K562 (cell line): Measurements from ENCODE around the gene NEUROG3. TPM values are rescaled to one million over a fixed set of nuclear protein-coding genes. Genes with fewer than 3 reads are reported as not detected.

Experiments used
- ATAC-seq: fragments of 200-7000 bp; cut with Tn5 transposase; 3 replicates; pipeline ENCODE4 v1.9.1; 2020; ENCODE audit warnings: moderate library complexity
- BruUV-seq: library from RNA; stranded (reverse); fragments of 400-500 nt; replicated peaks from 2 replicates; lab custom pipeline; 2021; lab: Mats Ljungman, UMichigan
- CTCF ChIA-PET: fragments of 300-600 bp; formaldehyde crosslinking; extraction: SDS; loops from one replicate; lab custom pipeline; 2021; ENCODE audit warnings: low intra/inter-chr PET ratio; lab: Yijun Ruan, JAX
- POLR2A ChIA-PET: fragments of 300-600, 350-650 bp; sonication (Branson Sonifier 250); formaldehyde crosslinking; extraction: SDS; loops from one replicate; lab custom pipeline; 2021; ENCODE audit warnings: antibody characterized with exemption, inconsistent platforms; lab: Yijun Ruan, JAX
- DNase-seq, 4 experiments: peaks; one replicate each; pipeline versions ENCODE4 v3.0.0 to v3.0.0-alpha.2; 2011 to 2018; ENCODE audit warnings: low spot score in 3 of 4, mixed read lengths in 3 of 4; ENCODE audit errors: extremely low read depth in 1 of 4
- FAIRE-seq: peaks from 2 replicates; lab custom pipeline; 2011; peaks lifted over from hg19 to GRCh38; lab: Jason Lieb, UNC
- H2AFZ ChIP-seq: 2 replicates; pipeline ENCODE4 v1.6.0; 2011; ENCODE audit warnings: low read depth, low read length, control low read depth, inconsistent platforms
- H3K27ac ChIP-seq: fragments of 200-600 bp; 3 replicates; pipeline ENCODE4 v1.8.0; 2011; ENCODE audit warnings: low read depth, mild to moderate bottlenecking, control low read depth, inconsistent platforms, low read length, moderate library complexity, mixed read lengths; ENCODE audit errors: extremely low read depth
- H3K27me3 ChIP-seq, 2 experiments: fragments of 300-600 bp in 1 of 2; 2 replicates in 1 of 2; 3 replicates in 1 of 2; pipeline versions ENCODE4 v1.6.0 to v1.8.0; 2011; ENCODE audit warnings: inconsistent platforms in 2 of 2, low read length in 2 of 2, mild to moderate bottlenecking in 1 of 2, mixed read lengths in 1 of 2, moderate library complexity in 1 of 2; ENCODE audit not compliant: control insufficient read depth in 2 of 2, insufficient read depth in 2 of 2
- H3K36me3 ChIP-seq: fragments of 300-600 bp; 3 replicates; pipeline ENCODE4 v1.8.0; 2011; ENCODE audit warnings: mild to moderate bottlenecking, low read length, inconsistent platforms; ENCODE audit not compliant: control insufficient read depth, insufficient read depth
- H3K4me1 ChIP-seq, 2 experiments: fragments of 200-600 bp in 1 of 2; replicated peaks in 1 of 2; 2 replicates in 1 of 2; 3 replicates in 1 of 2; pipeline versions ENCODE4 v1.5.1 to v1.8.0; 2011; ENCODE audit warnings: inconsistent platforms in 2 of 2, low read length in 2 of 2, mild to moderate bottlenecking in 1 of 2, mixed read lengths in 1 of 2, moderate library complexity in 1 of 2; ENCODE audit not compliant: control insufficient read depth in 2 of 2, insufficient read depth in 2 of 2
- H3K4me2 ChIP-seq: 2 replicates; pipeline ENCODE4 v1.6.1; 2011; ENCODE audit warnings: low read length, control low read depth, inconsistent platforms, mixed read lengths; ENCODE audit not compliant: insufficient read depth
- H3K4me3 ChIP-seq: fragments of 200-600 bp; sonication (generic), shearing (Covaris generic); 2 replicates; pipeline ENCODE4 v1.5.1; 2016; ENCODE audit warnings: control low read depth, inconsistent platforms
- H3K79me2 ChIP-seq: fragments of 200-600 bp; 3 replicates; pipeline ENCODE4 v1.8.0; 2011; ENCODE audit warnings: low read length, inconsistent platforms; ENCODE audit not compliant: control insufficient read depth, insufficient read depth
- H3K9ac ChIP-seq, 2 experiments: 2 replicates each; pipeline versions ENCODE4 v1.6.0 to v1.6.1; 2011; ENCODE audit warnings: low read depth in 2 of 2, low read length in 2 of 2, control low read depth in 1 of 2, inconsistent platforms in 1 of 2, mild to moderate bottlenecking in 1 of 2, mixed read lengths in 1 of 2; ENCODE audit not compliant: insufficient read depth in 1 of 2
- H3K9me1 ChIP-seq: one replicate; pipeline ENCODE4 v1.6.0; 2011; ENCODE audit warnings: inconsistent platforms, mild to moderate bottlenecking, low read length, moderate library complexity; ENCODE audit not compliant: control insufficient read depth, insufficient read depth
- H3K9me3 ChIP-seq: replicated peaks from 2 replicates; pipeline ENCODE4 v1.5.1; 2011; ENCODE audit warnings: low read depth, low read length, inconsistent platforms; ENCODE audit not compliant: control insufficient read depth, insufficient read depth
- H4K20me1 ChIP-seq: replicated peaks from 2 replicates; pipeline ENCODE4 v1.6.1; 2011; ENCODE audit warnings: low read length, inconsistent platforms, mixed read lengths; ENCODE audit not compliant: control insufficient read depth, insufficient read depth
- FOXP4 ChIP-seq: sonication (generic); formaldehyde crosslinking; IDR thresholded peaks from 2 replicates; pipeline ENCODE4 v1.8.0; 2022; ENCODE audit warnings: mild to moderate bottlenecking, missing genetic modification reagents, borderline replicate concordance
- RBM25 ChIP-seq: fragments of 200-400 bp; formaldehyde crosslinking; IDR thresholded peaks from 2 replicates; pipeline ENCODE4 v1.6.1; 2018; ENCODE audit warnings: low read length, low read depth, moderate library complexity; ENCODE audit not compliant: severe bottlenecking
- SNIP1 ChIP-seq: fragments of 450-650 bp; IDR thresholded peaks from 2 replicates; pipeline ENCODE4 v1.7.1; 2017; ENCODE audit warnings: low read depth, mild to moderate bottlenecking
- ZFP36 ChIP-seq: fragments of 150-350 bp; IDR thresholded peaks from 2 replicates; pipeline ENCODE4 v1.6.1; 2018; ENCODE audit warnings: low read length, low read depth; ENCODE audit not compliant: partially characterized antibody
- ZNF561 ChIP-seq: fragments of 450-650 bp; formaldehyde crosslinking; conservative IDR thresholded peaks from 2 replicates; pipeline ENCODE4 v1.4.0; 2020; ENCODE audit warnings: mild to moderate bottlenecking, moderate library complexity
- WGBS: fragments of 100-300 bp; shearing (Covaris generic); methylation state at CpG from one replicate; pipeline ENCODE4 v1.1.6; 2016; ENCODE audit warnings: low coverage, mixed read lengths; ENCODE audit not compliant: insufficient coverage; ENCODE audit errors: missing lambda C conversion rate; 5-methylcytosine and 5-hydroxymethylcytosine counted together
- in situ Hi-C: fragments of 300-500 bp; cut with MboI; formaldehyde crosslinking; loops from 4 replicates; pipeline ENCODE4 v1.15.0; 2018; ENCODE audit warnings: inconsistent platforms, mixed read lengths
- intact Hi-C: fragments of 100-400 bp; cut with micrococcal nuclease; formaldehyde crosslinking; loops from 2 replicates; pipeline ENCODE4 v1.14.2; 2022
- polyA plus RNA-seq, 8 experiments: library from polyadenylated mRNA; depleted of rRNA in 4 of 8; stranded (reverse) in 5 of 8; unstranded in 3 of 8; fragments of >200 nt; fragmentation: Nextera tagmentation in 2 of 8; fragmentation: Illumina TruSeq in 1 of 8; extraction: Ambion mirVana in 2 of 8; extraction: Trizol in 1 of 8; gene quantifications; 2 replicates each; pipeline versions ENCODE4 v1.2.1 to v1.2.3, GENCODE V29; 2011 to 2014; ENCODE audit warnings: inconsistent platforms in 1 of 8, missing spikeins in 1 of 8
- total RNA-seq, 7 experiments: library from RNA; depleted of rRNA in 6 of 7; stranded (reverse); fragments of >200 nt in 6 of 7; fragmentation: Illumina TruSeq in 2 of 7; extraction: Trizol in 2 of 7; gene quantifications; 2 replicates each; pipeline versions ENCODE4 v1.2.1 to v1.2.3, GENCODE V29; 2011 to 2021; ENCODE audit warnings: low replicate concordance in 1 of 7
- TF ChIP-seq, protein P1 (sequence below): sonication (generic); formaldehyde crosslinking; IDR thresholded peaks from 2 replicates; pipeline ENCODE4 v1.8.0; 2022; ENCODE audit warnings: mild to moderate bottlenecking, missing genetic modification reagents
- TF ChIP-seq, protein P2 (sequence below): sonication (generic); formaldehyde crosslinking; IDR thresholded peaks from 2 replicates; pipeline ENCODE4 v1.9.0; 2022; ENCODE audit warnings: mild to moderate bottlenecking, missing genetic modification reagents

The NEUROG3 gene
- total and polyA plus RNA-seq, 9 of the 15 experiments (the other 6 are each of a cell fraction or from before 2014, with no cell fraction given), result not detected

DNA sequence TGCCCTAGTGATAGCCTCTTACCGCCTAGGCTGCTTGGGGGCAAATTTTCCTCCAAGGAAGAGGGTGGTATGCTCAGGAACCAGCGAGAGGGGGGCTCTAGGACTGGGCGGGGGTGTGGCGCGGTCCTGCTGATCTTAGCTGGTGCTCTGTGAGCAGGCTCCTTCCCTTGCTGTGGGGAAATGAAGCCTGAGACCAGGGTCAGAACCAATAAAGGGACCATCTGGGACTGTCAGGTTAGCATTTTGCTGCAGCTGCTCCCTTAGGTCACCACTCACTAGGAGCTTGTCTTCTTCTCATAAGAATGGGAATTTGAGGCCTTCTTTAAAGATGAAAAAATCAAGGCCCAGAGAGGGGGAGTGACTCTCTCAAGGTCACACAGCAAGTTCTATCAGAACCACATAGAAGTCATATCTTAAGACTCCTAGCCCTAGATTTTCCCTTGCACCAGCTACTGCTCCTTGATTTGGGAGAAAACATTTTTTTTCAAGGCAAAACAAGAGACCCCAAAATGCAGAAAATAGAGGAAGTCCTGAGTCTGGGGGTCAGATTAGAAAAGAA lies 2.0 kb upstream of the NEUROG3 start:
- ChIA-PET POLR2A (interaction anchor here (1.3 to 1.6 kb wide), 2 partner anchors 10 to 14 kb away, joined by 3 to 6 read pairs; no protein-coding TSS in a partner anchor), CTCF (no interaction called here)
- no peaks in the 10 kb centered on the region for H3K79me2 ChIP-seq
- H2AFZ ChIP-seq, result no peak overlapping the region
- H3K9ac ChIP-seq, result no peak overlapping the region
- no peaks in the 10 kb centered on the region for H3K36me3 ChIP-seq
- DNase-seq, result no peak
- H3K27me3 ChIP-seq, result peaks cover 32 to 74% of the 10 kb centered on the region in 2 experiments
- no peak overlapping the region for H3K4me3 ChIP-seq
- 3% methylated on average over 5 of the region's 5 CpGs for WGBS
- peaks cover 27% of the 10 kb centered on the region for H4K20me1 ChIP-seq
- H3K9me1 ChIP-seq, result no peaks in the 10 kb centered on the region
- FAIRE-seq, result no peak
- TF ChIP-seq ZFP36 (peak; percentile 73), ZNF561 (CRISPR knock-in tag) (no peak), SNIP1 (no peak), FOXP4 (CRISPR knock-in tag) (no peak), RBM25 (peak; percentile 86)
- TF ChIP-seq, protein P1, sequence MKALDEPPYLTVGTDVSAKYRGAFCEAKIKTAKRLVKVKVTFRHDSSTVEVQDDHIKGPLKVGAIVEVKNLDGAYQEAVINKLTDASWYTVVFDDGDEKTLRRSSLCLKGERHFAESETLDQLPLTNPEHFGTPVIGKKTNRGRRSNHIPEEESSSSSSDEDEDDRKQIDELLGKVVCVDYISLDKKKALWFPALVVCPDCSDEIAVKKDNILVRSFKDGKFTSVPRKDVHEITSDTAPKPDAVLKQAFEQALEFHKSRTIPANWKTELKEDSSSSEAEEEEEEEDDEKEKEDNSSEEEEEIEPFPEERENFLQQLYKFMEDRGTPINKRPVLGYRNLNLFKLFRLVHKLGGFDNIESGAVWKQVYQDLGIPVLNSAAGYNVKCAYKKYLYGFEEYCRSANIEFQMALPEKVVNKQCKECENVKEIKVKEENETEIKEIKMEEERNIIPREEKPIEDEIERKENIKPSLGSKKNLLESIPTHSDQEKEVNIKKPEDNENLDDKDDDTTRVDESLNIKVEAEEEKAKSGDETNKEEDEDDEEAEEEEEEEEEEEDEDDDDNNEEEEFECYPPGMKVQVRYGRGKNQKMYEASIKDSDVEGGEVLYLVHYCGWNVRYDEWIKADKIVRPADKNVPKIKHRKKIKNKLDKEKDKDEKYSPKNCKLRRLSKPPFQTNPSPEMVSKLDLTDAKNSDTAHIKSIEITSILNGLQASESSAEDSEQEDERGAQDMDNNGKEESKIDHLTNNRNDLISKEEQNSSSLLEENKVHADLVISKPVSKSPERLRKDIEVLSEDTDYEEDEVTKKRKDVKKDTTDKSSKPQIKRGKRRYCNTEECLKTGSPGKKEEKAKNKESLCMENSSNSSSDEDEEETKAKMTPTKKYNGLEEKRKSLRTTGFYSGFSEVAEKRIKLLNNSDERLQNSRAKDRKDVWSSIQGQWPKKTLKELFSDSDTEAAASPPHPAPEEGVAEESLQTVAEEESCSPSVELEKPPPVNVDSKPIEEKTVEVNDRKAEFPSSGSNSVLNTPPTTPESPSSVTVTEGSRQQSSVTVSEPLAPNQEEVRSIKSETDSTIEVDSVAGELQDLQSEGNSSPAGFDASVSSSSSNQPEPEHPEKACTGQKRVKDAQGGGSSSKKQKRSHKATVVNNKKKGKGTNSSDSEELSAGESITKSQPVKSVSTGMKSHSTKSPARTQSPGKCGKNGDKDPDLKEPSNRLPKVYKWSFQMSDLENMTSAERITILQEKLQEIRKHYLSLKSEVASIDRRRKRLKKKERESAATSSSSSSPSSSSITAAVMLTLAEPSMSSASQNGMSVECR, result no peak
- TF ChIP-seq, protein P2, sequence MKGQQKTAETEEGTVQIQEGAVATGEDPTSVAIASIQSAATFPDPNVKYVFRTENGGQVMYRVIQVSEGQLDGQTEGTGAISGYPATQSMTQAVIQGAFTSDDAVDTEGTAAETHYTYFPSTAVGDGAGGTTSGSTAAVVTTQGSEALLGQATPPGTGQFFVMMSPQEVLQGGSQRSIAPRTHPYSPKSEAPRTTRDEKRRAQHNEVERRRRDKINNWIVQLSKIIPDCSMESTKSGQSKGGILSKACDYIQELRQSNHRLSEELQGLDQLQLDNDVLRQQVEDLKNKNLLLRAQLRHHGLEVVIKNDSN (CRISPR knock-in tag), result no peak
- intact Hi-C loops, result no loop called here
- H3K4me2 ChIP-seq, result no peak overlapping the region
- H3K27ac ChIP-seq, result no peak overlapping the region
- no peaks in the 10 kb centered on the region for H3K9me3 ChIP-seq
- in situ Hi-C loops, result no loop called here
- no peak for ATAC-seq
- no TSS peak for BruUV-seq
- peaks cover 0 to 15% of the 10 kb centered on the region in 2 experiments; a peak in 2 of 5 replicates for H3K4me1 ChIP-seq
